HG02938 (cell line): ENCODE results near the gene GLOD5.

Experiments used
- ATAC-seq: cut with Tn5 transposase; IDR thresholded peaks from one replicate; pipeline ENCODE4 v1.9.1; 2021; ENCODE audit warnings: mild to moderate bottlenecking, moderate library complexity; ENCODE audit not compliant: unreplicated experiment

GLOD5 gene

GRCh38 chrX:48761674-48762471 is at the start of gene GLOD5:
TSS of gene GLOD5 (plus strand) at chrX:48761747. CDS start at chrX:48761791, 44 bp downstream.
- no peak for ATAC-seq

- no peak for ATAC-seq
Observed at GRCh38 chrX:48711929-48712505, 49.5 kb upstream of the GLOD5 start.

GRCh38 chrX:48713847-48714246 is 47.7 kb upstream of the GLOD5 start:
- no peak for ATAC-seq

GRCh38 chrX:48714573-48714972 is 47.0 kb upstream of the GLOD5 start:
- ATAC-seq, result no peak

- ATAC-seq, result no peak
Observed at GRCh38 chrX:48715072-48715471, 46.5 kb upstream of the GLOD5 start.

- ATAC-seq, result no peak
Observed at GRCh38 chrX:48715876-48716502, 45.6 kb upstream of the GLOD5 start.

- no peak for ATAC-seq
Observed at GRCh38 chrX:48719958-48720357, 41.6 kb upstream of the GLOD5 start.

- no peak for ATAC-seq
Observed at GRCh38 chrX:48720577-48721250, 40.8 kb upstream of the GLOD5 start.

GRCh38 chrX:48721916-48722315 is 39.6 kb upstream of the GLOD5 start:
- ATAC-seq, result no peak

GRCh38 chrX:48726596-48726995 is 35.0 kb upstream of the GLOD5 start:
- ATAC-seq, result no peak

GRCh38 chrX:48728653-48729052 is 32.9 kb upstream of the GLOD5 start:
- ATAC-seq, result no peak

GRCh38 chrX:48736303-48736702 is 25.2 kb upstream of the GLOD5 start:
- ATAC-seq, result no peak

- ATAC-seq, result no peak
Observed at GRCh38 chrX:48736878-48737212, 24.7 kb upstream of the GLOD5 start.

GRCh38 chrX:48737213-48737938 is 24.2 kb upstream of the GLOD5 start:
- peak; percentile 96 for ATAC-seq

- no peak for ATAC-seq
Observed at GRCh38 chrX:48737940-48738339, 23.6 kb upstream of the GLOD5 start.

- no peak for ATAC-seq
Observed at GRCh38 chrX:48741834-48742233, 19.7 kb upstream of the GLOD5 start.

- ATAC-seq, result no peak
Observed at GRCh38 chrX:48745222-48745621, 16.3 kb upstream of the GLOD5 start.

- no peak for ATAC-seq
Observed at GRCh38 chrX:48747415-48748016, 14.0 kb upstream of the GLOD5 start.

GRCh38 chrX:48749182-48749581 is 12.4 kb upstream of the GLOD5 start:
- no peak for ATAC-seq

- no peak for ATAC-seq
Observed at GRCh38 chrX:48751343-48751742, 10.2 kb upstream of the GLOD5 start.

- ATAC-seq, result no peak
Observed at GRCh38 chrX:48752498-48752897, 9.0 kb upstream of the GLOD5 start.
